ENCODE data around the gene KRT31. TPM values are rescaled to one million over a fixed set of nuclear protein-coding genes. Genes with fewer than 3 reads are reported as not detected.

The KRT31 gene
- total and polyA plus RNA-seq, 2 of the 4 experiments (the other 2 are of a cell fraction) = 0.05 TPM; not detected in 1

DNA sequence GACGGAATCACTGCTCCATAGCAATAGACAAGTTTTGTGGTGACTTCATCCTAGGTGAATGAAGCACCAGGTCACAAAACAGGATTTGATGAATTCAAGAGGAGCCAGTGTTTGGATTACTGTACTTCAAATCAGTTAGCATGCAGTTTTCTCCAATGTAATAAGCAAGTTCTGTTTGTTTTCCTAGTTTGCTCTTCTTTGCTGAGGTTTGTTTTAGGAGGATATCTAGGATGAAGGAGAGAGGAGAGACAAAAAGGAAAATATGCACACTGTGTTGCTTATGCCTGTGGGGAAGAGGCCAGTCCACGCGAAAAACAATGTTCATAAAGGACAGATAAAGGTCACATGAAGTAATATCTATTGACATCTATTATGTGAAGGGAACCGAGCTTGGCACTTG, 18.0 kb upstream of the KRT31 start:
- DNase-seq (peak; percentile 7), ATAC-seq (ENCODE audit: low read depth) (peak; percentile 21)
- peak overlapping the region; percentile 61 for H3K27ac ChIP-seq (ENCODE audit: insufficient read depth, low read length)
- ChIA-PET CTCF (interaction anchor here (0.8 to 1.0 kb wide), 2 partner anchors 18 to 597 kb away, joined by 3 read pairs; no protein-coding TSS in a partner anchor), POLR2A (ENCODE audit: unreplicated experiment) (no interaction called here)
- no peak overlapping the region for H2AFZ ChIP-seq (replicated peaks; ENCODE audit: low read length, poor library complexity)
- no peaks in the 10 kb centered on the region for H3K36me3 ChIP-seq (ENCODE audit: control insufficient read depth, insufficient read depth, low read length)
- no peaks in the 10 kb centered on the region for H3K27me3 ChIP-seq (ENCODE audit: control insufficient read depth, insufficient read depth, low read length)
- 80% methylated on average over 1 of the region's 4 CpGs; no CpG with 5 or more reads in 1 of the 2 experiments for WGBS, 2 experiments (ENCODE audit: extremely low coverage in 2 of 2, insufficient read length in 1 of 2)
- peak overlapping the region; percentile 89 for H2BK5ac ChIP-seq (ENCODE audit: low read depth, low read length, poor library complexity, severe bottlenecking)
- H4K91ac ChIP-seq (ENCODE audit: insufficient read depth, low read depth, low read length) = peak overlapping the region; percentile 80
- no peaks in the 10 kb centered on the region for H4K20me1 ChIP-seq (ENCODE audit: insufficient read depth, low read length)
- H3K4me3 ChIP-seq (ENCODE audit: insufficient read depth, low read depth, low read length) = no peak overlapping the region
- H3K9me3 ChIP-seq (ENCODE audit: control insufficient read depth, insufficient read depth, low read length) = no peaks in the 10 kb centered on the region
- no peaks in the 10 kb centered on the region for H3K79me1 ChIP-seq (ENCODE audit: low read depth in 1 of 2, low read length in 2 of 2)
- H3K18ac ChIP-seq (ENCODE audit: low read depth, low read length) = peak overlapping the region; percentile 79
- intact Hi-C loops (cut with micrococcal nuclease) = no loop called here
- peak overlapping the region; percentile 70; the same call in 1 of the 2 replicates for H3K14ac ChIP-seq (replicated peaks; ENCODE audit: low read depth, low read length)
- peak overlapping the region; percentile 29; the same call in 1 of the 2 replicates for H3K23ac ChIP-seq (ENCODE audit: low read depth, low read length)
- H2BK20ac ChIP-seq (ENCODE audit: low read depth, low read length) = peak overlapping the region; percentile 77
- peaks cover 30% of the 10 kb centered on the region for H3K4me1 ChIP-seq (ENCODE audit: control insufficient read depth, insufficient read depth, low read length)
- BruUV-seq (replicated peaks) = no TSS peak
- H2AK5ac ChIP-seq (ENCODE audit: low read depth, low read length) = peak overlapping the region; percentile 59
- peak overlapping the region; percentile 64; the same call in 2 of the 3 replicates for H2BK15ac ChIP-seq (ENCODE audit: low read depth, low read length)
- peak overlapping the region; percentile 76 for H3K4ac ChIP-seq (ENCODE audit: low read depth, low read length)
- H2BK120ac ChIP-seq (ENCODE audit: low read depth, low read length) = peak overlapping the region; percentile 86
- TF ChIP-seq RFX5 (IDR thresholded peaks at IDR 0.05; ENCODE audit: low read depth, low read length) = no peak
- no peak for TF ChIP-seq SMC3 (IDR thresholded peaks at IDR 0.05; ENCODE audit: low read depth, low read length)
- TF ChIP-seq CHD1 (IDR thresholded peaks at IDR 0.05; ENCODE audit: low read depth, low read length) = no peak
- TF ChIP-seq CTCF (conservative IDR thresholded peaks at IDR 0.05; ENCODE audit: low read depth, low read length) = no peak
- no peak for TF ChIP-seq BHLHE40 (IDR thresholded peaks at IDR 0.05; ENCODE audit: low read depth, low read length)
- TF ChIP-seq, protein P1, sequence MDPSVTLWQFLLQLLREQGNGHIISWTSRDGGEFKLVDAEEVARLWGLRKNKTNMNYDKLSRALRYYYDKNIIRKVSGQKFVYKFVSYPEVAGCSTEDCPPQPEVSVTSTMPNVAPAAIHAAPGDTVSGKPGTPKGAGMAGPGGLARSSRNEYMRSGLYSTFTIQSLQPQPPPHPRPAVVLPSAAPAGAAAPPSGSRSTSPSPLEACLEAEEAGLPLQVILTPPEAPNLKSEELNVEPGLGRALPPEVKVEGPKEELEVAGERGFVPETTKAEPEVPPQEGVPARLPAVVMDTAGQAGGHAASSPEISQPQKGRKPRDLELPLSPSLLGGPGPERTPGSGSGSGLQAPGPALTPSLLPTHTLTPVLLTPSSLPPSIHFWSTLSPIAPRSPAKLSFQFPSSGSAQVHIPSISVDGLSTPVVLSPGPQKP (IDR thresholded peaks at IDR 0.05; ENCODE audit: borderline replicate concordance, low read depth, low read length) = no peak
- TF ChIP-seq NFE2L2 (IDR thresholded peaks at IDR 0.05; ENCODE audit: low read depth, low read length) = no peak
- no peak for TF ChIP-seq RAD21 (IDR thresholded peaks at IDR 0.05; ENCODE audit: low read length)
- H4K5ac ChIP-seq (ENCODE audit: low read depth, low read length) = peak overlapping the region; percentile 61; the same call in 1 of the 2 replicates
- in situ Hi-C loops (cut with MboI; ENCODE audit: low sequenced_read_pairs) = no loop called here
- peaks cover 24% of the 10 kb centered on the region for H3K9me1 ChIP-seq (ENCODE audit: insufficient read depth, low read length)
- peak overlapping the region; percentile 21 to 61; a peak in 3 of 4 replicates for H4K8ac ChIP-seq (ENCODE audit: low read depth in 2 of 2, low read length in 2 of 2)
- no peak overlapping the region for H3K9ac ChIP-seq (ENCODE audit: low read depth, low read length)
- H2AK9ac ChIP-seq (replicated peaks; ENCODE audit: low read depth, low read length, poor library complexity) = no peak overlapping the region
- H3K56ac ChIP-seq (ENCODE audit: extremely low read depth, insufficient read depth, low read length) = no peak overlapping the region
- H3K4me2 ChIP-seq (ENCODE audit: low read depth, low read length) = no peak overlapping the region
- dilution Hi-C loops (cut with HindIII; ENCODE audit: low sequenced_read_pairs, unreplicated experiment) = no loop called here
